GM18520 (cell line): ENCODE results near the gene NGEF.
"Not testable (repeated sequence)": the region's sequence is repeated elsewhere in the genome, so short reads cannot be mapped to it uniquely, and the experiment has no call there.

Source experiments
- ATAC-seq: cut with Tn5 transposase; IDR thresholded peaks from one replicate; pipeline ENCODE4 v1.9.1; 2021; ENCODE audit not compliant: unreplicated experiment

The NGEF gene

GRCh38 chr2:232873909-232874641 lies 139.0 kb downstream of the NGEF start:
- ATAC-seq, result no peak

DNA sequence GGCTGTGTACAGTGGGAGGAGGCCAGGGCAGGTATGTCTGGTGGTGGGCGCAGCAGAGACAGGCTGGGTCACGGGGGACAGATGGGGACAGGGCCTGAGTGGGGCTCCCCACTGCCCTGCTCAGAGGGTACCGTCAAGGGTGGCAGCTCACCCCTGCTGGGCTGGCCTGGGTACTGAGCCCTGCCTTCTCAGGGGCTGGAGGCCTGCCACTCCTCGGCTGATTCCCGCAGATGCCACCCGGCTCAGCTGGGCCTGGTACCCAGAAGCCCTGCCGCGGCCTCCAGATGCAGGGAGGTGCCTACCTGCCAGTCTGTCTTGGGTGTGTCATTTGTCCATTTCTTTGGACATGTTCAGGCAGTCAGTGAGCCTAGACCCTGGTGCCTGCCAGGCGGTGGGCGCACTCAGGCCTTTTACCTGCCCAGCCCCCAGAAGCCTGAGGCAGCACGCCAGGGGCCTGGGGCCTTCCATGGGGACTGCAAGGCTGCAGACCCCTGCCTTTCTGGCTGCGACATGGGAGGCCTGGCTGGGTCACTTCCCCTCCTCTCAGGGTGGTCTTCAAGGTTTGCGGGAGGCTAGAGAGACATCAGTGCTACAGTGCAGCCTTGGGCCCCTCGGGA lies 139.7 kb downstream of the NGEF start:
- ATAC-seq, result no peak

- no peak for ATAC-seq
Measured at GRCh38 chr2:232872826-232873225, 140.2 kb downstream of the NGEF start.

DNA sequence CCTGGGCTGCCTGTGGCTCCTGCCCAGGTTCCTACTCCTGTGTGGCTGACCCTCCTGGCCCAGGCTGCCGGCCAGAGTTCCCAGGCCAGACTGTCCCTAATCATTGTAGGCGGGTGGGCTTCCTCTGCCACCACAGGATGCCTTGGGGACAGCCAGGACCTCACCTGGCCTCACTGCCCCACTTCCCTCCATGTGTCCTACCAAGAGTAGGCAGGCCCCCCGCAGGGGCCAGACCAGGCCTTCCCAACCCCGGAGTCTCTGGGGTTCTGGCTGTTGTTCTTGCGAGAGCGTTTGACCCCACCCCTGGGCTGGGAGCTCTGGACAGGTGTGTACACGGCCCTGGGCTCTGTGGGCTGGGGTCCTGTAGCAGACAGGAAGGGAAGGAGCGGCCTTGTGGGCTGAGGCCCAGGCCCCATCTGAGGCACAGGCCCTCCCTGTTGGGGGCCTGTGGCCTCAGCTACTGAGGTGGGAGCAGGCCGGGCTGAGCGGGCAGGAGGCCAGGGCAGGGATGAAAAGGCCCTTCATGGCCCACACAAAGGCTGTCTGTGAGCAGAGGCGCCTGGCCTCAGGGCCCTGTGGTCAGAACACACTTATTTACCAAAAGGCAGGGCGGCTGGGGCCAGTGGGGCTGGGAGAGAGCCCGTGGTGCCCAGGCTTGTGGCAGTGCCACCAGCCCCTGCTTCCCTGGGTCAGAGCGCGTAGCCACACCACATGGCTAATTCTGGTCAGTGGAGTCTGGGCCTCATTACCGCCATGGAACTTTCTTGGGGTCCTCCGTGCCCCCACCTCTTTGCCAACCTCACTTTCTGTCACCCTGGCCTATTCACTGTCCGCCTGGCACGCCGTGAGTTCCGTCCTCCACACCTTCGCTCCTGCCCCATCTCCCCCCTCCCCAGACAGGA lies 141.0 kb downstream of the NGEF start:
- ATAC-seq, result no peak

GRCh38 chr2:232871418-232871834 lies 141.6 kb downstream of the NGEF start:
- no peak for ATAC-seq

- no peak for ATAC-seq
Measured at GRCh38 chr2:232870766-232871371, 142.2 kb downstream of the NGEF start.

DNA sequence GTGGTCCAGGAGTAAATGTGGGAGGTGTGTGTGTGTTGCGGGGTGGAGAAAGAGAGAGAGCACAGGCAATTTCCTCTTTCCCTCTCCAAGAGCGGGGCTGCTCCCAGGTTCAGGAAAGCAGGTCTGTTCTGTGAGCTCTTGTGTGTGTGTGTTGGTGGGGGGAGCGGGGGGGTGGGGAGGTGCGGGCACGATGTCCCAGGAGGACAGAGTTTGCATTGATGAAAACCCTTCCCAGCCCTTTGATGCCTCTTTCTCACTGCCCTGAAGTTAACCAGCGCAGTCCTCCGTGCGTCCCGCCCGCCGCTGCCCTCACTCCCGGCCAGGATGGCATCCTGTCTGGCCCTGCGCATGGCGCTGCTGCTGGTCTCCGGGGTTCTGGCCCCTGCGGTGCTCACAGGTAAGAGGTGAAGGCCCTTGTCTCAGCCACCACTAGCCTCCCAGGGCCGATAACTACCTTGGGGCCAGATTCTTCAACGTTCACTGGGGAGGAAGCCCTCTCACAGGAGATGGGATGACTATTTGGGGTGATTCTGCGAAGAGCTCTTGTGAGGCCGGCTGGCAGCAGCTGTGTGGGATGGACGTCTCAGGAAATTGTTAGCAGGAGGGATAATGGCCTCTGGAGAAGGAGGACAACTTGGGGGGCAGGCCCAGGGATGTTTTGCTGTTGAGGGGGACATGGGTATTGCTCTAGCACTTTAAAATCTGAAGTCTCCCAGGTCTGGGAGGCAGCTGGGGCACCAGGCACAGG lies 142.9 kb downstream of the NGEF start, which contains the start of gene SNORC:
SNORC (plus strand) TSS at position 247 of the 748 bp plus-strand sequence; CDS start at position 325, 78 bp downstream.
- no peak for ATAC-seq

- no peak for ATAC-seq
Measured at GRCh38 chr2:232869138-232870017, 143.7 kb downstream of the NGEF start.

DNA sequence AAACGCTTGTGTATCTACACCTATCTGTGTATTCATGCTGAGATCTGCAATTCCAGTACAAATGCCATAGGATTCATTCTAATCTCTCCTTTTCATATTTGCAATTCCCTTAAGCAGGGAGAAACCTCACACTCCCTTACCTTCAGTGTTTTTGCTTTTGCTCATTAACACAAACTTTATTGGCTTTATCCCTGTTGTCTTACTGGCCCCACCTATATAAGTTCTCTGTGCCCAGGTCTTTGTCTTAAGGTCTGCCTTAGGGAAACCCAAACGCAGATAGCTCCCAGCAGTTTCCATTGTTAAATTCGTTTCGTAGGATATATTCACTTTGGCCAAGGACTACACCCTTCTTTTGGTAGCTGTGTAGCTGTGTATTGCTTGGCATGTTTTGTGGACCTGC lies 147.0 kb downstream of the NGEF start:
- ATAC-seq, result no peak

DNA sequence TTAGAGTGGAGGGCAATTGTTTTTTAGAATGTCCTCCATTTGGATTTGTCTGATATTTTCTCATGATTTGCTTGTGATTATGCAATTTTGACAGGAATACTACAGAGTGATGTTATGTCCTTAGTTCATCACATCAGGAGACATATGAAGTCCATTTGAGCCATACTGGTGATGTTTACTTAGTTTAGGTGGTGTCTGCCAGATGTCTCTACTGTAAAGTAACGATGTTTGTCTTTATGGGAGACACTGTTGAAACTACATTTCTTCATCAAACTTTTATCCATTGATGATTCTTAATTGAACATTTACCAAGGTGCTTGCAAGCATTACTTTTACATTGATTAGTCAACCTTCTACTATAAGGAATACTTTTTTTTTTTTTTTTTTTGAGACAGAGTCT lies 147.9 kb downstream of the NGEF start:
- no peak for ATAC-seq

GRCh38 chr2:232863996-232864395 lies 149.1 kb downstream of the NGEF start:
- no peak for ATAC-seq

DNA sequence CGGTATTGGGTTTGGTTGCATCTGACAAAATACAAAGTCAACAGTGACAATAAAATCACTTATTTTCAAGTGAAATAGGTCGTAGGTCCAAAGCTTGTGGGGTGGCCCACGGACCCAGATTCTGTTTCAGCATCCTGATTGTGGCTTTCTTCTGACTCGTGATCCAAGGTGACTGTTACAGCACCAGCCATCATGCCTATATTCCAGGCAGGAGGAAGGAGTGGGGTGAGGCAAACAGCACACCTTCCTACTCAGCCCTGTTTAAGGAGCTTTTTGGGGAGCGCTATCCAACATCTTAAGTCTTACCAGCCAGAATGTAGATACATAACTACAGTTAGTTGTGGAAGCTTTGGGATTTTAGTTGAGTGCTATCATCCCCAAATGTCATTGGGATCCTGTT lies 151.7 kb downstream of the NGEF start:
- no peak for ATAC-seq

DNA sequence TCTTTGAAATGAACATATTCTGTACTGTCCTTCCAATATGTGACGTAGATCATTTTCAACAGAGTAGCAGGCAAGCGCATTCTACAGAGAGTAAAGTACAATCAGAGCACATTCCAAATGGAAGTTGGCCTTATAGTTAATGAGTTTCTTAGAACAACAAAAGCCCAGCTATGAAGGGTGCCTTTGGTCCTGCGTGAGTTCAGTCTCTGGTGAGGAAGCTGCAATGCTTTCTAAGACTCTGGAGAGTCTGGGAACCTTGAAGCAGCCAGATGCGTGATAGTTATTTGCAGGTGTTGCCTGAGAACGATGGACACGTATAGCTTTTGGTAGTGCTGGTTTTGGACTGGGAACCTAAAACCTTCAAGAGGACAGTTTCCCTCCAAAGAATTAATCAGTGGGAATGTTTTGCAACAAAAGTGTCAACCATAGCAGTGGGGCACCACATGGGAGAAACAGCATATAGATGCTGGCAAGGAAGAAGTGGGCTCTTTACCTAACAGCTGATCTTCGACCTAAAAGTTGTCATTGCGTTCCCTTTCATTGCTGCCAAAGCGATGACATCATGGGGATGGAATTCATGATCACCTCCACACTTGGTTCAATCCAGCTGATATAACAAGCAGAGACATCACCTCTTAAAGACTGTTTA lies 152.3 kb downstream of the NGEF start:
- no peak for ATAC-seq

- no peak for ATAC-seq
Measured at GRCh38 chr2:232859385-232859916, 153.6 kb downstream of the NGEF start.

DNA sequence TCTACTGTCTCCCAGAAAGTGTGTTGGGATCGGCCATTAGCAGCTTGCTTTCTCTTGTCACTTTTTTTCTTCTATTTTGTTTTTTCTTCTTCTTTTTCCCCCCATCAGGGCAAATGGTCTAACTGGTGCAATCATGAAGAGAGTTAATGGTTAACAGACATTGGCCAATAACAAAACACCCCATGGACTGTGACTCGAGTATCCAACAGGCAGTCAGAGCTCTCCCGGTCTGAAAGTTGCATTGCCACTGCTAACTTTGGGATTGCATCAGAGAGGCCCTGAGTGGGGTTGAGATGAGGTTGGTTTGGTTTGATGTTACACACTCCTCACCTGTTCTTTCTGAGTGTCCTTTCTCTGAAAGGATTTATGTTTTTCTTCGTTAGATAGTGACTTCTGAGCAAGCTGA lies 155.9 kb downstream of the NGEF start:
- no peak for ATAC-seq

DNA sequence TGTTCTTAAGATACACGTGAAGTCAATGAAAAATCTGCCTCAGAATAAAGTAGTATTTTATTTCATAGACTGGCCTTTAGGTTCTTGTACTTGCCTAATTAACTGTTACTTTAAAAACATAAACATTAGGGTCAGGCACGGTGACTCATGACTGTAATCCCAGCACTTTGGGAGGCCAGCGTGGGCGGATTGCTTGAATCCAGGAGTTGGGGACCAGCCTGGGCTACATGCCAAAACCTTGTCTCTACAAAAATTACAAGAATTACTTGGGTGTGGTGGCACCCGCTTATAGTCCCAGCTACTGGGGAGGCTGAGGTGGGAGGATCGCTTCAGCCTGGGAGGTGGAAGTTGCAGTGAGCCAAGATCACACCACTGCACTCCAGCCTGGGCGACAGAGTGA lies 159.0 kb downstream of the NGEF start:
- ATAC-seq, result no peak

DNA sequence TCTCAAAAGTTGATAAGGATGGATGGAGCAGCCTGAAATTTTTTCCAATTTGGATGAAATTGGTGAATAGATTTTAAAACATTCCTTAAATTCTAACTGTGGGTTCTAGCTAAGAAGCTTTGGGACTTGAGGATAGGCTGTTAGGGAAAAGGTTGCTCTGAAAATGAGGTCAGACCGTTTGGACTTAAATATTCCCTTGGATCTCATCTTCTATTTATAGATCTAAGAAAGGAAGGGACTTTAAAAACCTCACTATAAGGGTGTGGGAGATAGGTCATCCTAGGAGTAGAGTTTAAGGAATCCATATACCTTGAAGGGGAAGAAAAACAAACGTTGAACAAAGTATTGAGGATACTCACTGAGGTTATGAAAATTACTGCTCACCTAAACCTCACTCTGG lies 160.4 kb downstream of the NGEF start:
- ATAC-seq, result no peak

DNA sequence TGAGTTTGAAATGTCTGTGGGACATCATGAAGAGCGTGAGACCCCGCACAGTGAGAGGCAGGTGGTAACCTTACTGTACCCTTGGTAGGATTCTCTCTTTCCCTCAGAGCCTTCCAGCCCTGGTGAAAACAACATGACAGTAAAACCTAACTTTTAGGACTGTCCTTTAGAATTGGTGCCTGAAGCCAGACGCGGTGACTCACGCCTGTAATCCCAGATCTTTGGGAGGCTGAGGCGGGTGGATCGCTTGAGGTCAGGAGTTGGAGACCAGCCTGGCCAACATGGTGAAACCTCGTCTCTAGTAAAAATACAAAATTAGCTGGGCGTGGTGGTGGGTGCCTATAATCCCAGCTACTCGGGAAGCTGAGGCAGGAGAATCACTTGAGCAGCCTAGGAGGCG lies 161.0 kb downstream of the NGEF start:
- not testable (repeated sequence) for ATAC-seq

GRCh38 chr2:232850039-232850438 lies 163.0 kb downstream of the NGEF start:
- no peak for ATAC-seq
